ENCODE data around the gene MTMR6.
"Not testable (repeated sequence)": the region's sequence is repeated elsewhere in the genome, so short reads cannot be mapped to it uniquely, and the experiment has no call there.

The MTMR6 gene

GRCh38 chr13:25286969-25287961 is at the start of gene MTMR6:
Gene MTMR6, minus strand, starts transcription at chr13:25287488. Its CDS starts 241 bp downstream, at chr13:25287247.
- DNase-seq, result peak; percentile 86 to 87

GRCh38 chr13:25335856-25336255 is 48.6 kb upstream of the MTMR6 start:
- DNase-seq, result no peak

GRCh38 chr13:25330541-25330940 is 43.3 kb upstream of the MTMR6 start:
- no peak for DNase-seq

GRCh38 chr13:25329706-25330105 is 42.4 kb upstream of the MTMR6 start:
- no peak for DNase-seq

- no peak for DNase-seq
These were observed 36.8 kb upstream of the MTMR6 start for GRCh38 chr13:25324100-25324499.

- DNase-seq, result no peak
These were observed 32.5 kb upstream of the MTMR6 start for GRCh38 chr13:25319771-25320170.

- DNase-seq, result not testable (repeated sequence)
These were observed 31.7 kb upstream of the MTMR6 start for GRCh38 chr13:25318946-25319345.

GRCh38 chr13:25310891-25311290 is 23.6 kb upstream of the MTMR6 start:
- no peak for DNase-seq

GRCh38 chr13:25306671-25307464 is 19.6 kb upstream of the MTMR6 start:
- no peak for DNase-seq

- no peak for DNase-seq
These were observed 14.8 kb upstream of the MTMR6 start for GRCh38 chr13:25302121-25302520.

- peak; percentile 89 to 93 for DNase-seq
These were observed 14.2 kb upstream of the MTMR6 start, which contains the start of gene NUP58 for GRCh38 chr13:25301347-25302113. Gene NUP58, plus strand, starts transcription at chr13:25301625. Its CDS starts 149 bp downstream, at chr13:25301774.

- no peak for DNase-seq
These were observed 13.6 kb upstream of the MTMR6 start for GRCh38 chr13:25300861-25301346.

- DNase-seq, result no peak
These were observed 8.4 kb upstream of the MTMR6 start for GRCh38 chr13:25295701-25296100.

GRCh38 chr13:25295228-25295627 is 7.9 kb upstream of the MTMR6 start:
- no peak for DNase-seq

GRCh38 chr13:25292301-25292700 is 5.0 kb upstream of the MTMR6 start:
- no peak for DNase-seq

- no peak for DNase-seq
These were observed 4.4 kb upstream of the MTMR6 start for GRCh38 chr13:25291691-25292090.

GRCh38 chr13:25288966-25289365 is 1.7 kb upstream of the MTMR6 start:
- no peak for DNase-seq

- DNase-seq, result peak in 1 of 2 experiments; percentile 43
These were observed 850 bp downstream of the MTMR6 start for GRCh38 chr13:25286308-25286968.

GRCh38 chr13:25281935-25282332 is 5.4 kb downstream of the MTMR6 start:
- no peak for DNase-seq

GRCh38 chr13:25281193-25281934 is 5.9 kb downstream of the MTMR6 start:
- DNase-seq, result no peak

GRCh38 chr13:25280396-25280795 is 6.9 kb downstream of the MTMR6 start:
- no peak for DNase-seq

Data from NCI-H2081 (cell line).